Central memory CD4-positive, alpha-beta T cell (primary cell): ENCODE results near the gene MRPS24.
A peak's percentile ranks its signal among the peaks of the same experiment; 100 is the strongest.

Source experiments
- DNase-seq: peaks from one replicate; pipeline ENCODE4 v3.0.0; 2022

MRPS24 gene

GRCh38 chr7:43876976-43877745, 7.8 kb upstream of the MRPS24 start:
- no peak for DNase-seq

- DNase-seq, result no peak
Observed at GRCh38 chr7:43876241-43876640, 6.9 kb upstream of the MRPS24 start.

- no peak for DNase-seq
Observed at GRCh38 chr7:43873300-43873699, 4.0 kb upstream of the MRPS24 start.

GRCh38 chr7:43872406-43873110, 3.2 kb upstream of the MRPS24 start:
- no peak for DNase-seq

- no peak for DNase-seq
Observed at GRCh38 chr7:43871064-43871463, 1.7 kb upstream of the MRPS24 start.

- DNase-seq, result no peak
Observed at GRCh38 chr7:43870316-43870715, 999 bp upstream of the MRPS24 start.

- DNase-seq, result no peak
Observed at GRCh38 chr7:43869867-43870240, 537 bp upstream of the MRPS24 start.

- no peak for DNase-seq
Observed at GRCh38 chr7:43868681-43869005, 674 bp downstream of the MRPS24 start.

- DNase-seq, result no peak
Observed at GRCh38 chr7:43868181-43868580, 1.1 kb downstream of the MRPS24 start.

GRCh38 chr7:43865277-43865676, 4.0 kb downstream of the MRPS24 start:
- no peak for DNase-seq

- DNase-seq, result no peak
Observed at GRCh38 chr7:43864126-43864525, 5.2 kb downstream of the MRPS24 start.

- DNase-seq, result no peak
Observed at GRCh38 chr7:43856996-43857395, 12.3 kb downstream of the MRPS24 start.

- no peak for DNase-seq
Observed at GRCh38 chr7:43856316-43856715, 13.0 kb downstream of the MRPS24 start.

GRCh38 chr7:43855176-43855575, 14.1 kb downstream of the MRPS24 start:
- DNase-seq, result no peak

- no peak for DNase-seq
Observed at GRCh38 chr7:43851805-43852204, 17.5 kb downstream of the MRPS24 start.

- DNase-seq, result no peak
Observed at GRCh38 chr7:43850348-43851116, 18.8 kb downstream of the MRPS24 start.

- no peak for DNase-seq
Observed at GRCh38 chr7:43849047-43849446, 20.3 kb downstream of the MRPS24 start.

GRCh38 chr7:43847496-43847895, 21.8 kb downstream of the MRPS24 start:
- no peak for DNase-seq

GRCh38 chr7:43844662-43845061, 24.7 kb downstream of the MRPS24 start:
- no peak for DNase-seq

- no peak for DNase-seq
Observed at GRCh38 chr7:43844257-43844656, 25.1 kb downstream of the MRPS24 start.

GRCh38 chr7:43843296-43843695, 26.0 kb downstream of the MRPS24 start:
- DNase-seq, result no peak

- DNase-seq, result no peak
Observed at GRCh38 chr7:43838201-43838658, 31.1 kb downstream of the MRPS24 start.

GRCh38 chr7:43834463-43835251, 34.7 kb downstream of the MRPS24 start:
- DNase-seq, result peak; percentile 62
